A673 (cell line): ENCODE measurements around the gene CASKIN2. TPM values are rescaled to one million over a fixed set of nuclear protein-coding genes. Genes with fewer than 3 reads are reported as not detected.

Source experiments
- BruUV-seq: library from RNA; stranded (reverse); fragments of 400-500 nt; replicated peaks from 2 replicates; lab custom pipeline; 2021; lab: Mats Ljungman, UMichigan
- CTCF ChIA-PET: fragments of 300-600 bp; sonication (Branson Sonifier 250); formaldehyde crosslinking; loops from one replicate; lab custom pipeline; 2022; ENCODE audit warnings: antibody characterized with exemption; lab: Charles Lee
- POLR2A ChIA-PET: fragments of 300-600 bp; sonication (Branson Sonifier 250); formaldehyde crosslinking; loops from one replicate; lab custom pipeline; 2022; ENCODE audit warnings: antibody characterized with exemption; ENCODE audit not compliant: low non-redundant PET; lab: Charles Lee
- DNase-seq: peaks from one replicate; pipeline ENCODE4 v3.0.0-alpha.2; 2015; ENCODE audit warnings: low spot score
- H3K27ac ChIP-seq: fragments of 200-600 bp; sonication (generic); 2 replicates; pipeline ENCODE4 v1.5.1; 2016; ENCODE audit warnings: mixed run types, low read depth, mild to moderate bottlenecking, mixed read lengths, antibody characterized with exemption, low read length; ENCODE audit not compliant: poor library complexity, severe bottlenecking
- H3K27me3 ChIP-seq: fragments of 200-600 bp; sonication (generic); replicated peaks from 2 replicates; pipeline ENCODE4 v1.6.1; 2017; ENCODE audit warnings: mixed run types, low read depth, mild to moderate bottlenecking, mixed read lengths, antibody characterized with exemption, low read length; ENCODE audit not compliant: insufficient read depth, poor library complexity
- H3K36me3 ChIP-seq: fragments of 200-600 bp; sonication (generic); 2 replicates; pipeline ENCODE4 v1.6.1; 2016; ENCODE audit warnings: mixed run types, mild to moderate bottlenecking, mixed read lengths, antibody characterized with exemption, low read length; ENCODE audit not compliant: insufficient read depth, poor library complexity, severe bottlenecking
- H3K4me1 ChIP-seq: fragments of 200-600 bp; sonication (generic); 2 replicates; pipeline ENCODE4 v1.6.1; 2017; ENCODE audit warnings: mixed run types, mild to moderate bottlenecking, mixed read lengths, antibody characterized with exemption, low read length; ENCODE audit not compliant: insufficient read depth, poor library complexity, severe bottlenecking
- H3K4me3 ChIP-seq: fragments of 200-600 bp; sonication (generic); 2 replicates; pipeline ENCODE4 v1.5.1; 2016; ENCODE audit warnings: low read depth, mixed run types, mild to moderate bottlenecking, mixed read lengths, low read length; ENCODE audit not compliant: poor library complexity, severe bottlenecking
- H3K9me3 ChIP-seq: fragments of 200-600 bp; sonication (generic); 2 replicates; pipeline ENCODE4 v1.6.1; 2016; ENCODE audit warnings: mixed run types, low read depth, mild to moderate bottlenecking, mixed read lengths, antibody characterized with exemption, low read length; ENCODE audit not compliant: poor library complexity, severe bottlenecking
- CTCF ChIP-seq: fragments of 300-800, 200-600 bp; sonication (generic); conservative IDR thresholded peaks from 2 replicates; pipeline ENCODE4 v1.5.1; 2017; ENCODE audit warnings: low read depth, mild to moderate bottlenecking, antibody characterized with exemption, low read length, moderate library complexity, mixed read lengths
- EZH2 ChIP-seq: fragments of 200-600 bp; sonication (generic); IDR thresholded peaks from 2 replicates; pipeline ENCODE4 v1.6.1; 2017; ENCODE audit warnings: borderline replicate concordance, low read depth, mild to moderate bottlenecking, mixed read lengths, antibody characterized with exemption, low read length; ENCODE audit not compliant: poor library complexity, severe bottlenecking
- intact Hi-C: fragments of 100-400 bp; cut with micrococcal nuclease; formaldehyde crosslinking; loops from one replicate; pipeline ENCODE4 v1.10.0; 2022; ENCODE audit not compliant: unreplicated experiment
- total RNA-seq: library from RNA; stranded (reverse); gene quantifications from 2 replicates; pipeline ENCODE4 v1.2.3, GENCODE V29; 2021

CASKIN2 gene
- total RNA-seq, 1 experiment from 2014 or later: 32.6 TPM

- H3K27me3 ChIP-seq: no peaks in the 10 kb centered on the region
- no TSS peak for BruUV-seq
- TF ChIP-seq EZH2 (no peak), CTCF (no peak)
- no peak overlapping the region for H3K27ac ChIP-seq
- no peak overlapping the region for H3K4me3 ChIP-seq
- no peak for DNase-seq
- no peaks in the 10 kb centered on the region for H3K9me3 ChIP-seq
- POLR2A ChIA-PET: interaction anchor here (0.7 kb wide), 1 partner anchor 17 kb away, joined by 7 read pairs; no protein-coding TSS in a partner anchor
- H3K4me1 ChIP-seq: no peaks in the 10 kb centered on the region
- peaks cover 12% of the 10 kb centered on the region for H3K36me3 ChIP-seq
- CTCF ChIA-PET: interaction anchor here (0.7 kb wide), 1 partner anchor 11 kb away, joined by 4 read pairs; no protein-coding TSS in a partner anchor
- intact Hi-C loops: no loop called here
Observed at GRCh38 chr17:75476752-75477489, 38.4 kb downstream of the CASKIN2 start.

GRCh38 chr17:75476271-75476671 is 39.1 kb downstream of the CASKIN2 start:
- CTCF ChIA-PET: no interaction called here
- TF ChIP-seq CTCF (no peak), EZH2 (no peak)
- DNase-seq: no peak
- POLR2A ChIA-PET: interaction anchor here (0.7 kb wide), 1 partner anchor 16 kb away, joined by 7 read pairs; no protein-coding TSS in a partner anchor
- H3K27me3 ChIP-seq: no peaks in the 10 kb centered on the region
- intact Hi-C loops: no loop called here
- H3K4me3 ChIP-seq: no peak overlapping the region
- H3K4me1 ChIP-seq: no peaks in the 10 kb centered on the region
- no TSS peak for BruUV-seq
- H3K27ac ChIP-seq: no peak overlapping the region
- H3K9me3 ChIP-seq: no peaks in the 10 kb centered on the region
- peaks cover 12% of the 10 kb centered on the region for H3K36me3 ChIP-seq

GRCh38 chr17:75475851-75476250 is 39.5 kb downstream of the CASKIN2 start:
- Histone ChIP-seq H3K27me3 (no peaks in the 10 kb centered on the region), H3K36me3 (peaks cover 12% of the 10 kb centered on the region), H3K4me1 (no peaks in the 10 kb centered on the region), H3K27ac (no peak overlapping the region), H3K4me3 (no peak overlapping the region), H3K9me3 (no peaks in the 10 kb centered on the region)
- POLR2A ChIA-PET: interaction anchor here (0.7 kb wide), 1 partner anchor 16 kb away, joined by 7 read pairs; no protein-coding TSS in a partner anchor
- TF ChIP-seq CTCF (no peak), EZH2 (no peak)
- DNase-seq: no peak
- CTCF ChIA-PET: no interaction called here
- BruUV-seq: no TSS peak
- intact Hi-C loops: no loop called here
